ENCODE measurements around the gene PMEPA1.

- TF ChIP-seq CTCF (conservative IDR thresholded peaks at IDR 0.05; ENCODE audit: low read length) = 0 out of 2 replicates have a peak, but pooled peaks have one; percentile 39
- TF ChIP-seq EZH2phosphoT487 (IDR thresholded peaks at IDR 0.05; ENCODE audit: borderline replicate concordance, low read depth, low read length) = no peak
These were observed 1.5 kb upstream of the PMEPA1 start for GRCh38 chr20:57711311-57711712.

All from OCI-LY7 (cell line).